WTC11 (cell line): ENCODE data around the gene KLK15. TPM values are rescaled to one million over a fixed set of nuclear protein-coding genes. Genes with fewer than 3 reads are reported as not detected.

Experiments used
- ATAC-seq: fragments of 200-7000 bp; cut with Tn5 transposase; 2 replicates; pipeline ENCODE4 v1.10.0; 2021; ENCODE audit warnings: mild to moderate bottlenecking, moderate library complexity
- CTCF ChIA-PET: fragments of 300-600 bp; sonication (Branson Sonifier 250); formaldehyde crosslinking; loops from one replicate; lab custom pipeline; 2021; ENCODE audit warnings: antibody characterized with exemption; lab: Charles Lee
- POLR2A ChIA-PET: fragments of 350-600 bp; sonication (Branson Sonifier 250); formaldehyde crosslinking; loops from one replicate; lab custom pipeline; 2021; ENCODE audit warnings: antibody characterized with exemption; lab: Charles Lee
- DNase-seq: peaks from one replicate; pipeline ENCODE4 v3.0.0; 2021; ENCODE audit warnings: low spot score
- H3K27ac Mint-ChIP-seq: 2 replicates; pipeline ENCODE4 v1.8.0; 2021; ENCODE audit warnings: mixed read lengths
- H3K27me3 Mint-ChIP-seq: 2 replicates; pipeline ENCODE4 v1.8.0; 2021; ENCODE audit warnings: low read depth, mild to moderate bottlenecking, moderate library complexity, mixed read lengths
- H3K36me3 Mint-ChIP-seq: 2 replicates; pipeline ENCODE4 v1.8.0; 2021; ENCODE audit warnings: mixed read lengths
- H3K4me1 Mint-ChIP-seq: 2 replicates; pipeline ENCODE4 v1.8.0; 2022; ENCODE audit warnings: mixed read lengths
- H3K4me3 Mint-ChIP-seq: 2 replicates; pipeline ENCODE4 v1.8.0; 2021; ENCODE audit warnings: mild to moderate bottlenecking, moderate library complexity, mixed read lengths
- H3K9me3 Mint-ChIP-seq: 2 replicates; pipeline ENCODE4 v1.8.0; 2021; ENCODE audit warnings: mixed read lengths
- AFF4 ChIP-seq: sonication (generic); formaldehyde crosslinking; IDR thresholded peaks from 2 replicates; pipeline ENCODE4 v1.8.1; 2023; ENCODE audit warnings: mild to moderate bottlenecking, missing genetic modification reagents, borderline replicate concordance
- ARID4B ChIP-seq: sonication (generic); formaldehyde crosslinking; IDR thresholded peaks from 2 replicates; pipeline ENCODE4 v1.8.0; 2023; ENCODE audit warnings: missing genetic modification reagents, mild to moderate bottlenecking, borderline replicate concordance
- CTCF ChIP-seq: fragments of 200-600 bp; IDR thresholded peaks from 2 replicates; pipeline ENCODE4 v1.8.0; 2022; ENCODE audit warnings: antibody characterized with exemption
- ETV6 ChIP-seq: sonication (generic); formaldehyde crosslinking; IDR thresholded peaks from 2 replicates; pipeline ENCODE4 v1.8.1; 2022; ENCODE audit warnings: mild to moderate bottlenecking, missing genetic modification reagents
- FOXP4 ChIP-seq: sonication (generic); formaldehyde crosslinking; IDR thresholded peaks from 2 replicates; pipeline ENCODE4 v1.8.0; 2022; ENCODE audit warnings: mild to moderate bottlenecking, missing genetic modification reagents
- GABPB1 ChIP-seq: sonication (generic); formaldehyde crosslinking; IDR thresholded peaks from 2 replicates; pipeline ENCODE4 v1.8.1; 2023; ENCODE audit warnings: mild to moderate bottlenecking, missing genetic modification reagents
- NFATC4 ChIP-seq: fragments of 250-450 bp; sonication (Bioruptor Pico); IDR thresholded peaks from 2 replicates; pipeline ENCODE4 v1.9.0; 2021; ENCODE audit warnings: mild to moderate bottlenecking
- PREB ChIP-seq: sonication (generic); formaldehyde crosslinking; IDR thresholded peaks from 2 replicates; pipeline ENCODE4 v1.8.1; 2022; ENCODE audit warnings: mild to moderate bottlenecking, missing genetic modification reagents, moderate library complexity, borderline replicate concordance
- SMAD4 ChIP-seq: sonication (generic); formaldehyde crosslinking; IDR thresholded peaks from 2 replicates; pipeline ENCODE4 v1.8.0; 2022; ENCODE audit warnings: mild to moderate bottlenecking, missing genetic modification reagents
- SOX15 ChIP-seq: fragments of 250-450 bp; sonication (Bioruptor Pico); IDR thresholded peaks from 2 replicates; pipeline ENCODE4 v1.9.0; 2021; ENCODE audit warnings: mild to moderate bottlenecking
- SP1 ChIP-seq: sonication (generic); formaldehyde crosslinking; conservative IDR thresholded peaks from 2 replicates; pipeline ENCODE4 v1.8.1; 2022; ENCODE audit warnings: missing genetic modification reagents
- TEAD4 ChIP-seq: sonication (generic); formaldehyde crosslinking; IDR thresholded peaks from 2 replicates; pipeline ENCODE4 v1.8.0; 2022; ENCODE audit warnings: mild to moderate bottlenecking, missing genetic modification reagents
- USF2 ChIP-seq: sonication (generic); formaldehyde crosslinking; IDR thresholded peaks from 2 replicates; pipeline ENCODE4 v1.8.1; 2023; ENCODE audit warnings: mild to moderate bottlenecking, missing genetic modification reagents, moderate library complexity
- ZBTB43 ChIP-seq: sonication (generic); formaldehyde crosslinking; IDR thresholded peaks from 2 replicates; pipeline ENCODE4 v1.8.1; 2023; ENCODE audit warnings: mild to moderate bottlenecking, missing genetic modification reagents
- ZNF219 ChIP-seq: sonication (generic); formaldehyde crosslinking; IDR thresholded peaks from 2 replicates; pipeline ENCODE4 v1.8.0; 2023; ENCODE audit warnings: missing genetic modification reagents, mild to moderate bottlenecking, borderline replicate concordance
- total RNA-seq: library from RNA; stranded (reverse); gene quantifications from 3 replicates; pipeline ENCODE4 v1.2.3, GENCODE V29; 2021
- TF ChIP-seq, protein P1 (sequence below): sonication (generic); formaldehyde crosslinking; IDR thresholded peaks from 2 replicates; pipeline ENCODE4 v1.8.0; 2022; ENCODE audit warnings: mild to moderate bottlenecking, missing genetic modification reagents
- TF ChIP-seq, protein P2 (sequence below): sonication (generic); formaldehyde crosslinking; IDR thresholded peaks from 2 replicates; pipeline ENCODE4 v1.8.1; 2022; ENCODE audit warnings: low read depth, mild to moderate bottlenecking, moderate library complexity, missing genetic modification reagents, borderline replicate concordance
- TF ChIP-seq, protein P3 (sequence below): sonication (generic); formaldehyde crosslinking; conservative IDR thresholded peaks from 2 replicates; pipeline ENCODE4 v1.8.1; 2022; ENCODE audit warnings: mild to moderate bottlenecking, missing genetic modification reagents

Gene KLK15
- total RNA-seq, 1 experiment from 2014 or later, result not detected

GRCh38 chr19:50835103-50835784, 1.9 kb upstream of the KLK15 start (continued):
- TF ChIP-seq, protein P1, sequence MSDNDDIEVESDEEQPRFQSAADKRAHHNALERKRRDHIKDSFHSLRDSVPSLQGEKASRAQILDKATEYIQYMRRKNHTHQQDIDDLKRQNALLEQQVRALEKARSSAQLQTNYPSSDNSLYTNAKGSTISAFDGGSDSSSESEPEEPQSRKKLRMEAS, result no peak
- TF ChIP-seq, all 79 proteins: peak for 0

GRCh38 chr19:50833802-50834167, 411 bp upstream of the KLK15 start:
- peaks cover 21% of the 10 kb centered on the region for H3K4me1 Mint-ChIP-seq
- ATAC-seq, result no peak
- H3K4me3 Mint-ChIP-seq, result no peak overlapping the region
- no peak overlapping the region for H3K27ac Mint-ChIP-seq
- H3K36me3 Mint-ChIP-seq, result no peaks in the 10 kb centered on the region
- no peaks in the 10 kb centered on the region for H3K9me3 Mint-ChIP-seq
- POLR2A ChIA-PET, result no interaction called here
- CTCF ChIA-PET, result no interaction called here
- peaks cover 55% of the 10 kb centered on the region for H3K27me3 Mint-ChIP-seq
- DNase-seq, result no peak
- TF ChIP-seq AFF4 (CRISPR knock-in tag) (no peak), ARID4B (CRISPR knock-in tag) (no peak), CTCF (no peak), GABPB1 (CRISPR knock-in tag) (no peak), PREB (no peak), NFATC4 (CRISPR knock-in tag) (no peak), FOXP4 (no peak), SP1 (CRISPR knock-in tag) (no peak), ZBTB43 (CRISPR knock-in tag) (no peak), ZNF219 (CRISPR knock-in tag) (no peak), SOX15 (CRISPR knock-in tag) (no peak), ETV6 (CRISPR knock-in tag) (no peak), USF2 (CRISPR knock-in tag) (no peak), SMAD4 (CRISPR knock-in tag) (no peak), TEAD4 (no peak)
- TF ChIP-seq, protein P2, sequence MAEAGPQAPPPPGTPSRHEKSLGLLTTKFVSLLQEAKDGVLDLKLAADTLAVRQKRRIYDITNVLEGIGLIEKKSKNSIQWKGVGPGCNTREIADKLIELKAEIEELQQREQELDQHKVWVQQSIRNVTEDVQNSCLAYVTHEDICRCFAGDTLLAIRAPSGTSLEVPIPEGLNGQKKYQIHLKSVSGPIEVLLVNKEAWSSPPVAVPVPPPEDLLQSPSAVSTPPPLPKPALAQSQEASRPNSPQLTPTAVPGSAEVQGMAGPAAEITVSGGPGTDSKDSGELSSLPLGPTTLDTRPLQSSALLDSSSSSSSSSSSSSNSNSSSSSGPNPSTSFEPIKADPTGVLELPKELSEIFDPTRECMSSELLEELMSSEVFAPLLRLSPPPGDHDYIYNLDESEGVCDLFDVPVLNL (CRISPR knock-in tag), result no peak
- TF ChIP-seq, protein P3, sequence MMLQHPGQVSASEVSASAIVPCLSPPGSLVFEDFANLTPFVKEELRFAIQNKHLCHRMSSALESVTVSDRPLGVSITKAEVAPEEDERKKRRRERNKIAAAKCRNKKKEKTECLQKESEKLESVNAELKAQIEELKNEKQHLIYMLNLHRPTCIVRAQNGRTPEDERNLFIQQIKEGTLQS (CRISPR knock-in tag), result no peak
